Measurements from ENCODE around the gene RASGEF1B. TPM values are rescaled to one million over a fixed set of nuclear protein-coding genes. Genes with fewer than 3 reads are reported as not detected.

Gene RASGEF1B
- total and polyA plus RNA-seq, 9 of the 15 experiments (the other 6 are each of a cell fraction or from before 2014, with no cell fraction given) = 0.04 to 0.57 (median 0.22) TPM

- Histone ChIP-seq H3K4me1 (replicated peaks in 1 of 2; ENCODE audit: control insufficient read depth in 2 of 2, insufficient read depth in 2 of 2, low read length in 2 of 2) (no peaks in the 10 kb centered on the region), H3K27me3 (ENCODE audit: control insufficient read depth in 2 of 2, insufficient read depth in 2 of 2, low read length in 2 of 2) (no peaks in the 10 kb centered on the region), H3K9me3 (replicated peaks; ENCODE audit: control insufficient read depth, insufficient read depth, low read depth, low read length) (no peaks in the 10 kb centered on the region), H4K20me1 (replicated peaks; ENCODE audit: control insufficient read depth, insufficient read depth, low read length) (no peaks in the 10 kb centered on the region), H3K9me1 (ENCODE audit: control insufficient read depth, insufficient read depth, low read length) (no peaks in the 10 kb centered on the region), H3K36me3 (ENCODE audit: control insufficient read depth, insufficient read depth, low read length) (no peaks in the 10 kb centered on the region), H3K27ac (ENCODE audit: extremely low read depth, low read depth, low read length) (no peak overlapping the region), H2AFZ (ENCODE audit: low read depth, low read length) (no peak overlapping the region), H3K79me2 (ENCODE audit: control insufficient read depth, insufficient read depth, low read length) (no peaks in the 10 kb centered on the region), H3K4me3 (no peak overlapping the region), H3K9ac (ENCODE audit: insufficient read depth in 1 of 2, low read depth in 2 of 2, low read length in 2 of 2) (no peak overlapping the region), H3K4me2 (ENCODE audit: insufficient read depth, low read length) (no peak overlapping the region)
- ChIA-PET POLR2A (no interaction called here), CTCF (ENCODE audit: low intra/inter-chr PET ratio) (no interaction called here)
- DNase-seq (ENCODE audit: extremely low read depth in 1 of 4, low spot score in 3 of 4) = no peak
- no peak for ATAC-seq
- TF ChIP-seq ATF7 (IDR thresholded peaks at IDR 0.05) (no peak), THRB (CRISPR knock-in tag; conservative IDR thresholded peaks at IDR 0.05) (no peak), IRF2 (CRISPR knock-in tag; IDR thresholded peaks at IDR 0.05) (no peak), ARID2 (IDR thresholded peaks at IDR 0.05) (no peak), TAF1 (IDR thresholded peaks at IDR 0.05; ENCODE audit: control insufficient read depth, extremely low read depth, insufficient read depth, low read length, severe bottlenecking) (no peak), POLR2AphosphoS2 (IDR thresholded peaks at IDR 0.05; ENCODE audit: low read length) (no peak)
- in situ Hi-C loops (cut with MboI) (no loop called here), intact Hi-C loops (cut with micrococcal nuclease) (no loop called here)
- no peak for FAIRE-seq
- 0% methylated on average over 2 of the region's 2 CpGs for WGBS (ENCODE audit: insufficient coverage, low coverage, missing lambda C conversion rate)
- no TSS peak for BruUV-seq (replicated peaks)
Observed at GRCh38 chr4:81380437-81380836, 91.3 kb downstream of the RASGEF1B start.

All from K562 (cell line).